Heart left ventricle (tissue), 16 donors: Measurements from ENCODE around the gene TTLL5. TPM values are rescaled to one million over a fixed set of nuclear protein-coding genes. Genes with fewer than 3 reads are reported as not detected.
A peak's percentile ranks its signal among the peaks of the same experiment; 100 is the strongest.

Experiments
- ATAC-seq, 4 donors: fragments of 200-7000 bp; cut with Tn5 transposase; one replicate each; pipeline ENCODE4 v1.9.1; 2020 to 2022; ENCODE audit warnings: moderate library complexity in 4 of 4, mild to moderate bottlenecking in 3 of 4, moderate number of reproducible peaks in 1 of 4
- DNase-seq, 5 donors: peaks; one replicate each; pipeline ENCODE4 v3.0.0-alpha.2; 2020
- H3K27ac ChIP-seq, 12 donors: fragments of 200-600 bp; sonication (generic) in 4 of 12; one replicate each; pipeline versions ENCODE4 v1.5.0 to v1.8.0; 2016 to 2022; ENCODE audit warnings: mild to moderate bottlenecking in 2 of 12
- H3K27me3 ChIP-seq, 9 donors: fragments of 200-600 bp; sonication (generic) in 2 of 9; one replicate each; pipeline versions ENCODE4 v1.5.1 to v1.8.0; 2016 to 2022; ENCODE audit warnings: mild to moderate bottlenecking in 3 of 9
- H3K36me3 ChIP-seq, 9 donors: fragments of 200-600 bp; sonication (generic) in 2 of 9; one replicate each; pipeline versions ENCODE4 v1.5.0 to v1.8.0; 2018 to 2022; ENCODE audit warnings: mild to moderate bottlenecking in 2 of 9
- H3K4me1 ChIP-seq, 12 donors: fragments of 200-600 bp; sonication (generic) in 4 of 12; one replicate each; pipeline versions ENCODE4 v1.5.0 to v1.8.0; 2016 to 2022; ENCODE audit warnings: mild to moderate bottlenecking in 3 of 12
- H3K4me3 ChIP-seq, 12 donors: fragments of 200-600 bp; sonication (generic) in 4 of 12; one replicate each; pipeline versions ENCODE4 v1.5.0 to v1.8.0; 2017 to 2022; ENCODE audit warnings: mild to moderate bottlenecking in 9 of 12, moderate library complexity in 4 of 12
- H3K9me3 ChIP-seq, 12 donors: fragments of 200-600 bp; sonication (generic) in 4 of 12; one replicate each; pipeline versions ENCODE4 v1.5.0 to v1.8.0; 2016 to 2022; ENCODE audit warnings: mild to moderate bottlenecking in 1 of 12
- POLR2A ChIP-seq, 2 donors: fragments of 450-650 bp; IDR thresholded peaks; one replicate each; pipeline ENCODE4 v1.6.1; 2017; ENCODE audit warnings: antibody characterized with exemption in 2 of 2, mild to moderate bottlenecking in 2 of 2, moderate library complexity in 2 of 2
- WGBS, 4 donors: extraction: QIAGEN DNeasy Blood & Tissue Kit in 2 of 4; methylation state at CpG; one replicate each; pipeline versions ENCODE4 v1.1.5 to v1.1.7; 2013 to 2018; 5-methylcytosine and 5-hydroxymethylcytosine counted together
- intact Hi-C, 10 donors: fragments of 100-400 bp; cut with DNase I; formaldehyde crosslinking; loops; one replicate each; pipeline versions ENCODE4 v1.11.1 to v1.14.2; 2022
- polyA plus RNA-seq, 2 donors: library from polyadenylated mRNA; stranded (reverse); fragments of 200-250 nt; gene quantifications; one replicate each; pipeline ENCODE4 v1.2.3, GENCODE V29; 2013
- total RNA-seq, 9 donors: library from RNA; depleted of rRNA in 2 of 9; stranded (reverse); fragments of >200 nt in 2 of 9; fragmentation: NEBNext Ultra II Directional in 3 of 9; extraction: Animal tissue kit (Norgen Biotek cat#: 25700) in 3 of 9; gene quantifications; one replicate each; pipeline versions ENCODE4 v1.1.0 to v1.2.4, GENCODE V29; 2016 to 2023
- TF ChIP-seq, protein P1 (sequence below), 12 donors: fragments of 200-600 bp; sonication (generic) in 4 of 12; IDR thresholded peaks; one replicate each; pipeline versions ENCODE4 v1.5.0 to v1.8.0; 2018 to 2022; ENCODE audit warnings: antibody characterized with exemption in 12 of 12, mild to moderate bottlenecking in 5 of 12
- donor health status: ischemic (EF 13 %, LVEDD 7.1; RV severe dilation, severe dysfunction).
- donor health status: healthy with polysubstance abuse.
- donor health status: DM: no; HTN: yes; CAD: no.
- donor health status: DM: no; HTN: no; CAD: no.
- donor health status: ischemic (EF 25% LVEDD 6.9; RV normal size, moderate dysfunction).
- donor health status: ischemic (EF 25% LVEDD 5.7; RV mildly dilated, moderate dysfunction).
- donor health status: healthy.
- donor health status: DM: yes; HTN: yes; CAD: no.
- donor health status: ischemic (EF 35%, LVEDD 5.7; RV mildly dilated, moderate dysfunction).
- donor health status: nonischemic (EF 11% LVEDD 7.7; RV severe dilation, severe dysfunction).
- donor health status: DM: yes; HTN: yes; CAD: no.
- donor health status: PGD.
- donor health status: ischemic (EF 29% LVEDD 5.4; RV normal size, mild dysfunction).
- donor health status: nonischemic (EF 23%, LVEDD 6.1; RV moderate dilation, normal function).

Gene TTLL5
- total and polyA plus RNA-seq, 11 donors = 6.2 to 24.6 (median 15.8) TPM

GRCh38 chr14:75702122-75702521 lies 41.1 kb downstream of the TTLL5 start:
- H3K4me3 ChIP-seq = no peak overlapping the region
- H3K9me3 ChIP-seq = peaks cover 0 to 7% (median 0%) of the 10 kb centered on the region in 12 donors
- H3K36me3 ChIP-seq = peaks cover 0 to 49% (median 31%) of the 10 kb centered on the region in 9 donors
- intact Hi-C loops = loop anchor here in 3 of 10 donors (10.0 kb wide), 4 partner anchors 203 to 683 kb away; no protein-coding TSS in a partner anchor
- no peak for TF ChIP-seq POLR2A (IDR thresholded peaks at IDR 0.05)
- TF ChIP-seq, protein P1, sequence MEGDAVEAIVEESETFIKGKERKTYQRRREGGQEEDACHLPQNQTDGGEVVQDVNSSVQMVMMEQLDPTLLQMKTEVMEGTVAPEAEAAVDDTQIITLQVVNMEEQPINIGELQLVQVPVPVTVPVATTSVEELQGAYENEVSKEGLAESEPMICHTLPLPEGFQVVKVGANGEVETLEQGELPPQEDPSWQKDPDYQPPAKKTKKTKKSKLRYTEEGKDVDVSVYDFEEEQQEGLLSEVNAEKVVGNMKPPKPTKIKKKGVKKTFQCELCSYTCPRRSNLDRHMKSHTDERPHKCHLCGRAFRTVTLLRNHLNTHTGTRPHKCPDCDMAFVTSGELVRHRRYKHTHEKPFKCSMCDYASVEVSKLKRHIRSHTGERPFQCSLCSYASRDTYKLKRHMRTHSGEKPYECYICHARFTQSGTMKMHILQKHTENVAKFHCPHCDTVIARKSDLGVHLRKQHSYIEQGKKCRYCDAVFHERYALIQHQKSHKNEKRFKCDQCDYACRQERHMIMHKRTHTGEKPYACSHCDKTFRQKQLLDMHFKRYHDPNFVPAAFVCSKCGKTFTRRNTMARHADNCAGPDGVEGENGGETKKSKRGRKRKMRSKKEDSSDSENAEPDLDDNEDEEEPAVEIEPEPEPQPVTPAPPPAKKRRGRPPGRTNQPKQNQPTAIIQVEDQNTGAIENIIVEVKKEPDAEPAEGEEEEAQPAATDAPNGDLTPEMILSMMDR (IDR thresholded peaks at IDR 0.05) = no peak
- peaks cover 0 to 32% (median 12%) of the 10 kb centered on the region in 12 donors for H3K4me1 ChIP-seq
- no peaks in the 10 kb centered on the region for H3K27me3 ChIP-seq
- H3K27ac ChIP-seq = peak overlapping the region in 9 of 12 donors; percentile 1 to 60 (median 31)
- ATAC-seq (peak; percentile 74 to 90 (median 88)), DNase-seq (peak in 3 of 5 donors; percentile 27 to 53 (median 29))
- WGBS, 4 donors = 32 to 49% (median 36%) methylated on average over 2 of the region's 2 CpGs

- peaks cover 0 to 55% (median 38%) of the 10 kb centered on the region in 9 donors for H3K36me3 ChIP-seq
- intact Hi-C loops = loop anchor here in 3 of 10 donors (10.0 kb wide), 4 partner anchors 202 to 682 kb away; no protein-coding TSS in a partner anchor
- H3K4me1 ChIP-seq = peaks cover 0 to 32% (median 12%) of the 10 kb centered on the region in 12 donors
- DNase-seq (no peak), ATAC-seq (peak in 3 of 4 donors; percentile 46 to 76 (median 48))
- no peaks in the 10 kb centered on the region for H3K27me3 ChIP-seq
- H3K27ac ChIP-seq = peak overlapping the region in 9 of 12 donors; percentile 1 to 60 (median 26)
- 61 to 86% (median 74%) methylated on average over 3 of the region's 3 CpGs for WGBS, 4 donors
- TF ChIP-seq POLR2A (IDR thresholded peaks at IDR 0.05) = no peak
- TF ChIP-seq, protein P1 (IDR thresholded peaks at IDR 0.05) = no peak
- no peak overlapping the region for H3K4me3 ChIP-seq
- peaks cover 0 to 7% (median 0%) of the 10 kb centered on the region in 12 donors for H3K9me3 ChIP-seq
Measured at GRCh38 chr14:75702616-75703261, 41.7 kb downstream of the TTLL5 start.

DNA sequence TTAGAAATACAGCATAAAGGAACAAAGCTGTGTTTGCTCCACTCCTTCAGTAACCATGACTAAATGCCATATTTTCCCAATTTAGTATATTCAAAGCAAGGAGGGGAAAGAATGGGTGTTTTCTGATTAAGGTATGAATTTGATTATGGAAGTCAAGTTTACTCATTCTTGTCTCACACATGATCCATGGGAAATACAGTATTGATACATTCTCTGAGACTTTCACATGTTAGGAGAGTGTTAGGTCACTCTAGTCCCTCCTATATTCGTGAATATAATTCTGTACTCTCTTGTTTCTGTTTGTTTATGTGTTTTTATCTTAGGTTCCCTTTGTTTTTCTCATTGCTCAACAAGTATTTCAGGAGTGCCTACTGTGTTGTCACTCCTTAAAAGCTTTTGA lies 42.4 kb downstream of the TTLL5 start:
- TF ChIP-seq, protein P1 (IDR thresholded peaks at IDR 0.05) = no peak
- TF ChIP-seq POLR2A (IDR thresholded peaks at IDR 0.05) = no peak
- ATAC-seq = no peak
- H3K4me3 ChIP-seq = no peak overlapping the region
- WGBS, 4 donors = 87 to 95% (median 91%) methylated on average over 1 of the region's 1 CpG
- peaks cover 0 to 32% (median 12%) of the 10 kb centered on the region in 12 donors for H3K4me1 ChIP-seq
- no peaks in the 10 kb centered on the region for H3K27me3 ChIP-seq
- intact Hi-C loops = loop anchor here in 3 of 10 donors (10.0 kb wide), 4 partner anchors 201 to 681 kb away; no protein-coding TSS in a partner anchor
- no peak for DNase-seq
- peaks cover 0 to 7% (median 0%) of the 10 kb centered on the region in 12 donors for H3K9me3 ChIP-seq
- H3K36me3 ChIP-seq = peaks cover 0 to 57% (median 39%) of the 10 kb centered on the region in 9 donors
- H3K27ac ChIP-seq = peak overlapping the region in 5 of 12 donors; percentile 13 to 60 (median 31)

GRCh38 chr14:75705014-75705413 lies 44.0 kb downstream of the TTLL5 start:
- Histone ChIP-seq H3K27ac (no peak overlapping the region), H3K4me1 (peaks cover 0 to 32% (median 12%) of the 10 kb centered on the region in 12 donors), H3K9me3 (peaks cover 0 to 7% (median 0%) of the 10 kb centered on the region in 12 donors), H3K27me3 (no peaks in the 10 kb centered on the region), H3K4me3 (no peak overlapping the region), H3K36me3 (peaks cover 0 to 51% (median 24%) of the 10 kb centered on the region in 9 donors)
- 94 to 95% (median 94%) methylated on average over 3 of the region's 3 CpGs for WGBS, 4 donors
- ATAC-seq (no peak), DNase-seq (no peak)
- intact Hi-C loops = loop anchor here in 6 of 10 donors (5.0 to 10.0 kb wide), 8 partner anchors 87 to 682 kb away; no protein-coding TSS in a partner anchor
- TF ChIP-seq, protein P1 (IDR thresholded peaks at IDR 0.05) = no peak
- TF ChIP-seq POLR2A (IDR thresholded peaks at IDR 0.05) = no peak
